Endothelial cell of hepatic sinusoid (primary cell): ENCODE data around the gene HOOK2.

Experiments used
- in situ Hi-C: cut with HindIII; loops from 2 replicates; pipeline ENCODE4 v1.10.0; 2017; ENCODE audit warnings: low sequenced_read_pairs

HOOK2 gene

DNA sequence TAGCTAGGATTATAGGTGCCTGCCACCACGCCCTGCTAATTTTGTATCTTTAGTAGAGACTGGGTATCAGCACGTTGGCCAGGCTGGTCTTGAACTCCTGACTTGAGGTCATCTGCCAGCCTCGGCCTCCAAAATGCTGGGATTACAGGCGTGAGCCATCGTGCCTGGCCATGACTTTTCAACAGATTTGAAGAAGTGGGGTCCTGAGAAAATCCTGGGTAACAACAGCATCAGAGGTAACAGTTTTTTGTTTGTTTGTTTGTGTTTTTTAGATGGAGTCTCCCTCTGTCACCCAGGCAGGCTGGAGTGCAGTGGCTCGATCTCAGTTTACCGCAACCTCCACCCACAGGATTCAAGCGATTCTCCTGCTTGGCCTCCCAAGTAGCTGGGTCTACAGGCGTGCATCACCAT lies 19.6 kb upstream of the HOOK2 start:
- in situ Hi-C loops = no loop called here

DNA sequence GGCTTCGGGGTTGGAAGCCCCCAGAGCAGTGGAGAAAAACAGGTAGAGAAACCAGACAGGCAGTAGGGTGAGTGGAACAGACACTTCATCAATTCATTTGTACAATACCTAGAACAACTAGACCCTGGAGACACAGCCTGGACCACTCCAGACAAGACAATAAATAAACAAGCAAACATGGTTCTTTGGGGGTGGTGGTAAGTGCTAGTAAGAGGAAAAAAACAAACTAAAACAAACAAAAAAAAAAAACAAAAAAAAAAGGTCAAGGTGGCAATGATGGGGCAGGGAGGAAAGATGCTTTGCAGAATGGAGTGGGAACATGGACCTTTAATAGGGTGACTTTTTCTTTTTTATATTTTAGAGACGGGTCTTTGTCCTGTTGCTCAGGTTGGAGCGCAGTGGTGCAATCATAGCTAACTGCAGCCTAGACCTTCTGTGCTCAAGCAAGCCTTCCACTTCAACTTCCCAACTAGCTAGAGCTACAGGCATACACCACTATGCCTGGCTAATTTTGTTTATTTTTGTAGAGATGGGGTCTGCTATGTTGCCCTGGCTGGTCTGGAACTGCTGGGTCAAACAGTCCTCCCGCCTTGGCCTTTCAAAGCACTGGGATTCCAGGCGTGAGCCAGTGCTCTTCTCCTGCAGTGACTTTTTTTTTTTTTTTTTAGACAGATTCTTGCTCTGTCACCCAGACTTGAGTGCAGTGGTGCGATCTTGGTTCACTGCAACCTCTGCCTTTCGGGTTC lies 19.0 kb upstream of the HOOK2 start:
- in situ Hi-C loops = no loop called here

DNA sequence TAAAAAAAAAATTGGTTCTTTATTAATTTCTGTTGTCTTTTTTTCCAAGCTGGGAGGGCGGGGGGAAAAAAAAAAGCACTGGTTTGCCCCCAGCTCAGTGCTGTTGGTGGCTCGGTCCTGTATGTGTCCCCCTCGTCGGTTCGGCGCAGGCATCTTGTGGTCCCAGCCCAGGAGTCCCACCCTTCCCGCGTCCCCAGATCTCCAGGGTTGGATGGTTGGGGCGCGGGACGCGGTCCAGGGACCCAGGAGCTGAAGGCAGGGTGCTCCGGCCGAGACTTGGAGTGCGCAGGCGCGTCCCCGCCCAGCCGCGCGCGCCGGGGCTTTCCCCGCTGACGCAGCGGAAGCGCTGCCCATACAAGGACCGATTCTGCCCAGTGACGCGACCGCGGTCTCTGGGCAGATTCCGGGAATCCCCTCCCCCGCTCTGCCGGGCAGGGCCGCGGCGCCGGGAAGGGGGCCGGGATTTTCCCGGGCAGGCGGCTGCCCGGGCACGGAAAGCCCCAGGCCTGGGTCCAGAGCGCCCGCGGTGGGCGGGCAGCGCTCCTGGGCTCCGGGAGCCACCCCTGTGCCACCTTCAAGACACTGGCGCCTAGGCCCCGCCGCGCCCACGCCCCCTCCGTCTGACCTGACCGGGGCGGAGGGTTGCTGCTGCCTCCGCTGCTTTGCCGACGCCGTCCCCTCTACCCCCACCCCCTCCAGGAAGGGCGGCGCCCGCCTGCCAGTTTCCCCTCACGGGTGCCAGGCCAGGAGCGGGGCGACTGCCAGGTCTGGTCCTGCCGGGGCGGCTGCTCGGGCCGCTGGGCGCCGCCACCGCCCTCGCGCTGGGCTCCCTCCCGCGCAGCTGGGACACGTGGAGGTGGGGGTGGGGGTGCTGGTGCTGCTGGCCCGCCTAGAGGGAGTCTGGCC lies 18.2 kb upstream of the HOOK2 start:
- in situ Hi-C loops = no loop called here

DNA sequence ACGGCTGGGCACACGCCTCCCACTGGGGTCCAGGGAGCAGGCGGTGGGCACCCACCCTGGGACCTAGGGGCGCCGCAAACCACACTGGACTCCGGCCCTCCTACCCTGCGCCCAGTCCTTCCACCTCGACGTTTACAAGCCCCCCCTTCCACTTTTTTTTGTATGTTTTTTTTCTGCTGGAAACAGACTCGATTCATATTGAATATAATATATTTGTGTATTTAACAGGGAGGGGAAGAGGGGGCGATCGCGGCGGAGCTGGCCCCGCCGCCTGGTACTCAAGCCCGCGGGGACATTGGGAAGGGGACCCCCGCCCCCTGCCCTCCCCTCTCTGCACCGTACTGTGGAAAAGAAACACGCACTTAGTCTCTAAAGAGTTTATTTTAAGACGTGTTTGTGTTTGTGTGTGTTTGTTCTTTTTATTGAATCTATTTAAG lies 17.5 kb upstream of the HOOK2 start:
- in situ Hi-C loops = no loop called here

DNA sequence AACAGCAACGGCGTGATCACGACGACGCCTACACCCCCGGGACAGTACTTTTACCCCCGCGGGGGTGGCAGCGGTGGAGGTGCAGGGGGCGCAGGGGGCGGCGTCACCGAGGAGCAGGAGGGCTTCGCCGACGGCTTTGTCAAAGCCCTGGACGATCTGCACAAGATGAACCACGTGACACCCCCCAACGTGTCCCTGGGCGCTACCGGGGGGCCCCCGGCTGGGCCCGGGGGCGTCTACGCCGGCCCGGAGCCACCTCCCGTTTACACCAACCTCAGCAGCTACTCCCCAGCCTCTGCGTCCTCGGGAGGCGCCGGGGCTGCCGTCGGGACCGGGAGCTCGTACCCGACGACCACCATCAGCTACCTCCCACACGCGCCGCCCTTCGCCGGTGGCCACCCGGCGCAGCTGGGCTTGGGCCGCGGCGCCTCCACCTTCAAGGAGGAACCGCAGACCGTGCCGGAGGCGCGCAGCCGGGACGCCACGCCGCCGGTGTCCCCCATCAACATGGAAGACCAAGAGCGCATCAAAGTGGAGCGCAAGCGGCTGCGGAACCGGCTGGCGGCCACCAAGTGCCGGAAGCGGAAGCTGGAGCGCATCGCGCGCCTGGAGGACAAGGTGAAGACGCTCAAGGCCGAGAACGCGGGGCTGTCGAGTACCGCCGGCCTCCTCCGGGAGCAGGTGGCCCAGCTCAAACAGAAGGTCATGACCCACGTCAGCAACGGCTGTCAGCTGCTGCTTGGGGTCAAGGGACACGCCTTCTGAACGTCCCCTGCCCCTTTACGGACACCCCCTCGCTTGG lies 16.9 kb upstream of the HOOK2 start:
- in situ Hi-C loops = no loop called here

DNA sequence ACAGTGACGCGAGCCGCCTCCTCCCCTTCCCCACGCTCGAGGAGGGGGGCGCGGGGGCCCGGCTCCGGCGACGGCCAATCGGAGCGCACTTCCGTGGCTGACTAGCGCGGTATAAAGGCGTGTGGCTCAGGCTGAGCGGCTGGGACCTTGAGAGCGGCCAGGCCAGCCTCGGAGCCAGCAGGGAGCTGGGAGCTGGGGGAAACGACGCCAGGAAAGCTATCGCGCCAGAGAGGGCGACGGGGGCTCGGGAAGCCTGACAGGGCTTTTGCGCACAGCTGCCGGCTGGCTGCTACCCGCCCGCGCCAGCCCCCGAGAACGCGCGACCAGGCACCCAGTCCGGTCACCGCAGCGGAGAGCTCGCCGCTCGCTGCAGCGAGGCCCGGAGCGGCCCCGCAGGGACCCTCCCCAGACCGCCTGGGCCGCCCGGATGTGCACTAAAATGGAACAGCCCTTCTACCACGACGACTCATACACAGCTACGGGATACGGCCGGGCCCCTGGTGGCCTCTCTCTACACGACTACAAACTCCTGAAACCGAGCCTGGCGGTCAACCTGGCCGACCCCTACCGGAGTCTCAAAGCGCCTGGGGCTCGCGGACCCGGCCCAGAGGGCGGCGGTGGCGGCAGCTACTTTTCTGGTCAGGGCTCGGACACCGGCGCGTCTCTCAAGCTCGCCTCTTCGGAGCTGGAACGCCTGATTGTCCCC lies 16.1 kb upstream of the HOOK2 start, which contains the start of gene JUNB:
Gene JUNB (plus strand): TSS at position 142 of the 706 bp plus-strand sequence. CDS start 286 bp downstream, at position 428.
- in situ Hi-C loops = no loop called here

DNA sequence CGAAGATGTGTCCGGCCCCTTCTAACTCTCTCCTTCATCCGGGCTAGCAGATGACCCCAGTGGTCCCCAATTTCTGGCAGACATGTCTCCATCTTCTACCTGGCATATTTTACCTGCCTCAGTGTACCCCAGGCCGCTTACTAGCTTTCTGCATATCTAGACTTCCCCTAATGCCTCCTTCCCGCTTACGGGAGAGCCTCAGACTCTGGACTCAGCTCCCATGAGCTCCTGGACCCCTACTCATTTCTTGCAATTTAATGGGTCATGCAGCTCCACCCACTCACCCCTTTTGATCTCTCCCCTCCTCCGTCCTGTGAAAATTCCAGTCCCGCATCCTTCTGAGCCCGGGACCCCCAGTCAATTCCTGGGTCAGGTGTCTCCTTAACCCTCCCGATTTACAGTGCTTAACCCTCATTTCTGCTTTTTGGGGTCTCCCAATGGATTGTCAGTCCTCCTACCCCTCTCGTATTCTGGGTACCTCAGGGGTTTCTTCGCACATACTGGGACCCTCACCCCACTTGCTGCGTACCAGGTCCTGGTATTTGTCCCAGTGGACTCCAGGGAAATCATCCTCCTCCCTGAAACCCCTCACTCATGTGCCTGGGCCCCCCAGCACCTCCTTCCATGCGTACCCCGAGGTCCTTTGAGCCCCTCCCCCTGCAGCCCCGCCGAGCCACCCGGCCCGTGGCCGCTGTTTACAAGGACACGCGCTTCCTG lies 15.4 kb upstream of the HOOK2 start:
- in situ Hi-C loops = no loop called here

DNA sequence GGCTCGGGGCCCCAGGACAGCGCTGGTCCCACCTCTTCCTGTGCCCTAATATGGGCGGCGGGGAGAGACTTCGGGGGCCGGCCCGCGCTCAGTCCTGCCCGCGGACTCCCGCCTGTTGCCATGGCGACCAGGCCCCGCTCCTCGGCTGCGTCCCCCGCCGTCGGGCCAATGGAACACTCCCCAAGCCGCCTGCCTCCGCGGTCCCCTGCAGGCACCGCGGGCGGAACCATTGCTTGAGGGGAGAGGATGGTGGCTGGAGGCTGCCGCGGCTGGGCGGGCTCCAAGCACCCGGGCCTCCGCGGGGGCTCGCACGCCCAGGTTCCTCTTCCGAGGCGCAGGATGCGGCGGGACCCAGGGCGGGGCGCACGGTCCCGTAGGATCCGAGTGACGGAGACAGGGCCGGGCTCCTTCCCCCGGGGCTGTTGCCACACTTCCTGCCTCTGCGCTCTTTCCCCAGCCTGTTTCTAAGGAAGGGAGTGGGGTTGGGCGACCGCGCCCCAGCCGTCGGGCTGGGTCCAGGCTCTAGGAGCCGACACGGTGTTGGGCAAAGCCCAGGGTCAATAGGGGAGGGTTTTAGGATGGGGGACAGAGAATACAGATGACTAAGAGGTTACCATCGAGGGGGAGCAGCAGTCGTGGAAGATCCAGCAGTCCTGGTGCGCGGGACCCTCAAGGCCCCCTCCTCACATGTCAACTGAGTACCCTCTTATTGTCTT lies 14.7 kb upstream of the HOOK2 start:
- in situ Hi-C loops = no loop called here

DNA sequence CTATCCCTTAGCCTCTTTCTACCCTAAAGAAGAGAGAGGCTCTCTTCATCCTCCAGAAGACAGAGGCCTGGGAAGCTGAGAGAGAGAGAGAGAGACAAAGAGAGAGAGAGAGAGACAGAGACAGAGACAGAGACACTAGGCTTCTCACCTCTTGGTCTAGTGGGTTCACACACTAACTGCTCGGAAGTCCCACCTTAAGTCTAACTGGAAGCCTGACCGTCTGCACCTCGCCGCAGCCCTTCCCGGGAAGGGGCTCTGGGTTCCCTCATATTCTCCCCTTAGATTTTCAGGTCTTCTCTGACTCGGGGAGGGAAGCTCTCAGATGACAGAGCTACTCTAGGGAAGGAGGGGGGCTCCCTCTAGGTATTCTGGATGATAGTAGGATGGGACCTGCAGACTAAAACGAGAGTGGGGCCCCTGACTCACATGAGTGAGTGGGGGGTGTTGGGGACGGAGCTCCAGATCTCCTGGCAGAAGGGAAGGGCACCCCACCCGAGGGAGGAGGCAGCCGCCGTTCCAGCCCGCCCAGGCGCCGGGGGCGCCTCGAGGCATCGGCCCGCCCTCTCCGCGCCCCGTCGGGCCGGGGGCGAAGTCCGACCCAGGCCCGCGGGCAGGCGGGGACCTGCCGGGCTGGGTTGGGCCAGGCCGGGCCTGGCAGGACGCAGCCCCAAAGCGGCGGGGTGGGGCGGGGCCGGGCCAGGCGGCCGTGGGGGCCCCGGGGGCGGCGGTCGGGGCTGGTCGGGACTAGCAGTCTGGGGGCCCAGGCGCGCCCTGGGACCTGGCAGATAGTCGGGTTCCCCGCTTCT lies 13.9 kb upstream of the HOOK2 start:
- in situ Hi-C loops = no loop called here

DNA sequence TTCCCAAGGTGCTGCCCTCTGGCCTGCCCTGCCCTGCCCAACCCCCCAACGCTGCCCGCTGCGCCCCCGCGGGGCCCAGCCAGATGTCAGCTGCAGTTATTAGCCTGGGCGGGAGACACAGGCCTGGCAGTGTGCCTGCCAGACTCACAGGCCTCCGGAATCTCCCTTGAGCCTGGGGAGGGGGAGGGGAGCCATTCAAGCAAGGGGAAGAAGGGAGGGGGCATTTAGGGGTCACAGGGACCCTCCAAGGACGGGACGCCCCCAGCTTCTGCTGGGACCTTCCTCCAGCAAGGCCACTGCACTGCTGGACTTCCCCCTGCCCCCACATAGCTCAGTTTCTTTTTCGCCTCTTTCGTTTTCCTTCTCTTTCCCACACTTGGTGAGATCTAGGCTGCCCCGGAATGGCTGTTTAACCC lies 13.3 kb upstream of the HOOK2 start:
- in situ Hi-C loops = no loop called here

DNA sequence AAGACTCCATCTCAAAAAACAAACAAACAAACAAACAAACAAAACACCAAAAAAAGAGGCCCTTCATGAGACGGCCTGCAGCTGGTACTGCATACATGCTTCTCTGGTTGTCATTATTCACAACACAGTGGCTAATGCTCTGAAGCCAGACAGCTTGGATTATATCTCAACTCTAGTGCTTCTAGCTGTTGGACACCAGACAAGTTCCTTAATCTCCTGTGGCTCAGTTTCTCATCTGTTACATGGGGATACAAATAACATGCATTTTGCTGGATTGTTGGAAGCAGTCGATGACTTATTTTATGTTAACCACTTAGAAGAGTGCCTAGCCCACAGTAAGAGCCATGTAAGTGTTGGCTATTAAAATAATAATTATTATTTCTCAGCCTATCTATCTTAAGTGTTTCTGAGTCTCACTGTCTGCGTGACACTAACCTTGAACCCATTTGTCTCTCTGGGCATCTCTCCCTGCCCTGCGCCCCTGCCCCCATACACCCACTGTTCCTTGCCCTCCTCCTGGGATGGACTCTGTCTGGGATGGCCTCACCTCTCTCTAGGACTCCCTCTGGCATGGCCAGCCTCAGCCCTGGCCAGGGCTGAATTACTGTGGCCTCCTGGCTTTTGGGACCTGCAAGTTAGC lies 12.8 kb upstream of the HOOK2 start:
- in situ Hi-C loops = no loop called here

DNA sequence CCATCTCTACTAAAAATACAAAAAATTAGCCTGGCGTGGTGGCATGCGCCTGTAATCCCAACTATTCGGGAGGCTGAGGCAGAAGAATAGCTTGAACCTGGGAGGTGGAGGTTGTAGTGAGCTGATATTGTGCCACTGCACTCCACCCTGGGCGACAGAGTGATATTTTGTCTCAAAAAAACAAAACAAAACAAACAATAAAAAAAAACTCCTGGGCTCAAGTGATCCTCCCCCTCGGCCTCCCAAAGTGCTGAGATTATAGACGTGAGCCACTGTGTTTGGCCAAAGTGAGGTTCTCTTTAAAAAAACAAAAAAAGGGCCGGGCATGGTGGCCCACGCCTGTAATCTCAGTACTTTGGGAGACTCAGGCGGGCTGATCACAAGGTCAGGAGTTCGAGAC lies 12.1 kb upstream of the HOOK2 start:
- in situ Hi-C loops = no loop called here

DNA sequence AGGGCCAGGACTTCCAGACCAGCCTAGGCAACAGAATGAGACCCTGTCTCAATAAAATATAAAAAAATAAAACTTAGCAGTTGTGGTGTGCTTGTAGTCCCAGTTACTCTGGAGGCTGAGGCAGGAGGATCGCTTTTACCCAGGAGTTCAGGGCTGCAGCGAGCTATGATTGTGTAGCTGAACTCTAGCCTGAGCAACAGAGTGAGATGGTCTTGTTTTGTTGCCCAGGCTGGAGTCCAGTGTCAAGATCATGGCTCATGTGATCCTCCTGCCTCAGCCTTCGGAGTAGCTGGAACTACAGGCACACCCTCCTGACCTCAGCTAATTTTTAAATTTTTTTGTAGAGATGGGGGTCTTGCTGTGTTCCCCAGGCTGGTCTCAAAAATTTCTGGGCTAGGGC lies 11.6 kb upstream of the HOOK2 start:
- in situ Hi-C loops = no loop called here

DNA sequence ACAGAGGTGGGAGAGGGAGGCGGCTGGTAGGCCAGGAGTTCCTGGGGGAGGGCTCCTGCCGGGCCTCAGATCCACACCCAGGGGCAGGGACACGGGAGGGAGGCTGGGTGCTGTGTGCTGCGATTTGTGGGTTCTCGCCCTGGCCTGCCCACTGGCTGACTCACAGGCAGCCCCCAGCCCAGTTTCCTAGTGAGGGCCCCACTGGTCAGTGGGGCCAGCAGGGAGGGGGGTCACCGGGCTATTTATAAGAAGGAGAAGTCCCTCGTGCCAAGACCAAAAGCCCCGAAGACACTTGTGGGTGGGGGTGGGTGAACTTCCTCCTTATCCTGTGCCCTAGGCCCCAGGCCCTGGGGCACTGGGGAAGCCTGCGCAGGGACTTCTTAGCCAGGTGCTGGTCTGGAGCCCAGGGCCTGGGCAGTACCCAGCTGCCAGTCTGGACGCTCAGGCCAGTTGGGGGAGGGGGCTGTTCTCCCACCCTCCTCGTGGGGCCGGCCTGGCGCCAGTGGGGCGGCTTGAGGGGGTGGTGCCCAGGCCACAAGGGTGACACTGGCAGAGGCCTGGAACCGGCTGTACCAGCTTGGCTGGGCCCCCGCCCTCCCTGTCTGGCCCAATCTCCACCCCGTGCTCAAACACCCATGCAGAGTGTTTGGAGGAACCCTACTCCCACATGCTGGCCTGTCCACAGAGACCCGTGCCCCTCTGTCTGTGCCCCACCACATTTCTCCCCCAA lies 11.0 kb upstream of the HOOK2 start:
- in situ Hi-C loops = no loop called here

DNA sequence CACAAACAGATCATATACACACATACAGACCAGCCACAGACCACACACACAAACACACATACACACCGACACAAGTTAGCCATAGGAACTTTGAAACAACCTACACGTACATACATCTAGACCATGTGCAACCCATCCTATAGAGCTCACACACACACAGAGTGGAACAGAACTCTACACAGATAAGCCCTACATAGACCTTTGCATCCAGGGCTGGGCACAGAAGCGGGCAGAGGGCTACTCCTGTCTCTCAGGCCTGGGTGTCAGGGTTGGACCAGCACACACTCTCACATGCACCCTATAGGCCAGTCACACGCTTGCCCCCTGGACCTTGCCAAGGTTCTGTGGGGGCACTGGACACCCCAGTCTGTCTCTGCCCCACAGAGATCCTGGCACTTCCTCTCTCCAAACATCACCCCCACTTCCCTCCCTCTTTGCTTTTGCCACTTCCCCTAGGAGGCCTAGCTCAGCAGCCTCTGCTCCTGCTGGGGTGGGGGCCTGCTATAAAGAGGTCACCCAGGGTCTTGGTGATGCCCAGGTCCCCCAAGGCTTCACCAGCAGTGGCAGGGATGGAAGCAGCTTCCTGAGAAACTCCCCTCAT lies 10.2 kb upstream of the HOOK2 start:
- in situ Hi-C loops = no loop called here

DNA sequence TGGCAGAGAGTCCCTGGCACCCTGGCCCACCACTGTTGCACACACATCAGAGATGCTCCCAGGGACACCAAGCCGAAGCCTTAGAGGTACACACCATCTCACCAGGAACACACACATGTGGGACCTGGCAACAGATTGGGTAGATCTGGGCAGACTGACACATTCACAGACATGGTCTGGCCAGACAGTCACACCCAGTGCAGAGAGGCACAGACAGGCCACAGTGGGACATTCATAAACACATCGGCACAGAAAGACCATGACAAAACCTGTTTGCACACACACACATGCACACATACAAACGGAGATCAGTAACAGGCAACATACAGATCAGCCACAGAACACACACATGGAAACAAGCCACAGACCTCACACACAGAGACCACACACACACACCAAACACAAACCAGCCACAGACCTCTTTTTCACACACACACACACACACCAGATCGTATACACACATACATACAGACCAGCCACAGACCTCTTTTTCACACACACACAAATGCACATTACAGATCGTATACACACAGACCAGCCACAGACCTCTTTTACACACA lies 9.6 kb upstream of the HOOK2 start:
- in situ Hi-C loops = no loop called here
